Endometrial microvascular endothelial cells (primary cell): ENCODE measurements around the gene MIPOL1. TPM values are rescaled to one million over a fixed set of nuclear protein-coding genes. Genes with fewer than 3 reads are reported as not detected.

Source experiments
- in situ Hi-C: cut with HindIII; loops from 2 replicates; pipeline ENCODE4 v1.10.0; 2017; ENCODE audit warnings: low sequenced_read_pairs, low pct_unique_long_range_greater_than_20kb; ENCODE audit errors: inconsistent ontology term
- total RNA-seq: library from RNA; depleted of rRNA; stranded (reverse); fragments of >200 nt; gene quantifications from one replicate; pipeline ENCODE4 v1.2.3, GENCODE V29; 2015; ENCODE audit errors: inconsistent ontology term

Gene MIPOL1
- total RNA-seq, 1 donor from 2014 or later, result 7.2 TPM

DNA sequence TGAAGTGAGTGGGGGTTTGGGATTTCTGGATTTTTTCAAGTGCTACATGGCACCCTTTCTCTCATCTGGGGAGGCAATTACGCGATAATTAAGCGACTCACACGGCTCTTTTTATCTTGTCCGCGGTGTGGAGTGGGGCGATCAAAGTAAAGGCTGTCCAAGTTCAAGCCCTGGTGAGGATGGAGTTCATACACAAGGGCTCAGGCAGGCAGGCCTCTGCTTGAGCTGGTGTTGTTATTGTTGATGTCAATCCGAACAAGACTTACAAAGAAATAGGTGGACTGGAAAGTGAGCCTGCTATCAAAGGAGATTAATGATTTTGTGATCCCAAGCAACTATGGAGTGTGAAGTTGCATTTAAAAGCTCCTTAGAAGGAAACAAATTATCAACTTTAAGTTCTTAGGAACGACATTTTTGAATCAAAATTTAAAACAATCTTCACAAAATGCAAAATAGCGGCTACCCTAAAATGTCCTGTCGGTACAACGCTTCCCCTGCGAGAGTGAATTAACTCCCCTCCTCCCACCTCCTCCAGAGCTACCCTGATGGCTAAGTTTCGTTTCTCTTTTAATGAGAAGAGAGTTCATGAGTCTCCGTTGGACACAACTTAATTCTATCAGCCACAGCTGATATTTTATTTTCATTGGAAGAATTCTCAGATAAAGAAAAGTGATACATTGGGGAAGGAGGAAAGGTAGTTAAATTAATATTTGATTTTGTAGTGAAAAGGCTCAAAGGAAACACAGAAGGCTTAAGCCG lies 391.4 kb downstream of the MIPOL1 start:
- in situ Hi-C loops, result no loop called here

- in situ Hi-C loops, result no loop called here
Observed at GRCh38 chr14:37589715-37590427, 392.1 kb downstream of the MIPOL1 start.

DNA sequence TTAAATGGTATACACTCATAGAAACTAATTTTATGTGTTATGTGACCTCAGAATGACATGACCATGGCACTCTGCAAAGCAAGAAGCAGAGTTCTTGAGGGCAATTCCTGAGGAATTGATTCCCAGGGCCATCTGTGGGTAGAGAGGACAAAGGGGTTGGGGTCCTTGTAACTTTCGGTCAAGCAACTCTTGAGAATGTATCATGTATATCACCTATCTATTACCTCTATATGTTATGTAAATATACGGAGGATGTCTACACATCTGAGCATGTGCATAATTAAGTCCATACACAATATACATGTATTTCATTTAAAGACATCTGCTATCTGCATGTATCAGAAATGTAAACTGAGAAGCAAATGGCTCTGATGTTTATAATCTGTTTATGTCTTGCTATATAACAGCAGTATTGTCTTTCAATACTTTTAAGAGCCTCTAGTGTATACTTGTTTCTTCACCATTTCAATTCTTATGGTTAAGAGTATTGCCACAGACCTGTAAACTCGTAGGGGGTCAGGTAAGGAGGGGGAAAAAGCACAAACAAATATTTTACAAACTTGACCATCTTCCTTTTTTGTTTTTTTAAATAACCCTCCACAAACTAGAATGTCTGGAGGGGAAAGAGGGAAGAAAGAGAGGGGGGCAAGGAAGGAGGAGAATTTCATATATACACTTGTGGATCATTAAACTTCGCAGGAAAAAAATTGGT lies 392.8 kb downstream of the MIPOL1 start:
- in situ Hi-C loops, result no loop called here

- in situ Hi-C loops, result no loop called here
Observed at GRCh38 chr14:37591311-37591940, 393.7 kb downstream of the MIPOL1 start.

GRCh38 chr14:37591941-37592481 lies 394.3 kb downstream of the MIPOL1 start:
- in situ Hi-C loops, result no loop called here

DNA sequence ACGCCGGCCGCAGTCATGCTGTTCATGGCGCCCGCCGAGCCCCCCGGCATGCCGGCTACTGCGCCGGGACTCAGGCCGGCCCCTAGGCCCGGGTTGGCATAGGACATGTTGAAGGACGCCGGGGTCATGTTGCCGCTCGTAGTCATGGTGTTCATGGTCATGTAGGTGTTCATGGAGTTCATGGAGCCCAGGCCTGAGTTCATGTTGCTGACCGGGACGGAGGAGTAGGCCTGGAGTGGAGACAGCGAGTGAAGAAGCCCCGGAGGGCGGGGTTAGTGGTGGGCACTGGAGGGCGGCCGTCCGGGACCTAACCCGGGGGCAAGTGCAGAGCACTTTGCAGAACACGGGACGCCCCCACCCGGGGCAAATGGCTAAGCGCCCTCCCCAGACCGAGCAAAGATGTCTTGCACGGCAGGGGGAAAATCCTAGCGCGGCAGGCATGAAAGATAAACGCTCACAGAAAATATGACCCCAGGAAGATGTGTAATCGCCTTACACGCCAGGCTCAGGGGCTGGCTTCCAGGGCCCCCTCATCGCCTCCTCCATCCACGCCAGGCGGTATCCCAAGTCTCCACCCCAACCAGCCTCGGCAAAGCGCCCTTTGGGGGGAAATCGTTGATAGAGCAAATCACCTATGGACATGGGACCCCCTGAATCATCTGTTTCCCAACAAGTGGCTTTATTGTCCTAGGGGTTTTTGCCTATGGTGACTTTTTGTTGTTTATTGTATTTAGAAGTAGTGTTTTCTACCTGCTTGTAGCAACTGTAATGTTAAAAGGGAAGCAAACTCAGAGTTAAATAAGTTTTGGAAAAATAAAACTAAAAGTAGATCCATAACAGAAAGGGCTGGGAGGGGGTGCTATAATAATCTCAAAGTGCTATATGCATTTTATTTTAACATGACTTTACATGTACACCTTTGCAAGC lies 395.0 kb downstream of the MIPOL1 start:
- in situ Hi-C loops, result no loop called here

DNA sequence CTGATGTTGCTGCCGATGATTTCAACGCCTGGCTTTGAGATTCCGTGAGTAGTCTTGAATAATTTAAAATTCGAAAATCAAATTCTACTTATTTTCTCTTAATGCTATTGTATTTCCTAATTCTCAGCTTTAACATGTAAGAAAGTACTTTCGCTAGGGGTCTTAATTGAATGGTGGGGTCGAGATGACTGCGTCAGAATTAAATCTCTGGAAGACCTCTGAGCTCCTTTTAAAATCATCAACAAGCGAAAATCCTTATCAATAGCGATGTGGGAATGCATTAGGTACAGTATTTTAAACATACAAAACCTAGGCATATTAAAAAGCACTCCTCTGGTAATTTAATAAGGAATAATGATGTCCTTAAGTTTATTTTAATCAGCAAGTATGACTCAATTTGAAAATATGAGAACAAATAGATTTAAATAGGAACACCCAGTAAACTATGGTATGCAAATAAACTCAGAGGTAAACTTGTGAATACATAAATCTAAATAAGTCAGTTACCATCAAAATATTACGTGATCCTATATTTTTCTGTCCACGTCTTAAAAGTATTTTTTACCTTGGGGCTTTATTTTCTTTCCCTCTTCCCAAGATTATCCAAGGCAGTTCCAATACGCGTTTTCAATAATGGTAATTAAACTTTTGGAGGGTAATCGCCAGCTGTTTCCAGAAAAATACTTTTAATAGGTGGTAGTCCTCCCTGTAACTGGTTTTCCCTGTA lies 395.9 kb downstream of the MIPOL1 start:
- in situ Hi-C loops, result no loop called here

GRCh38 chr14:37594238-37594970 lies 396.7 kb downstream of the MIPOL1 start:
- in situ Hi-C loops, result no loop called here

GRCh38 chr14:37594971-37595808 lies 397.5 kb downstream of the MIPOL1 start, which contains the start of the genes FOXA1 and TTC6:
Gene FOXA1, minus strand, starts transcription at chr14:37595249. Its CDS starts 277 bp downstream, at chr14:37594972.
Gene TTC6, plus strand, starts transcription at chr14:37595629. Its CDS starts 26,436 bp downstream, at chr14:37622065.
- in situ Hi-C loops, result no loop called here

- in situ Hi-C loops, result no loop called here
Observed at GRCh38 chr14:37595809-37596621, 398.3 kb downstream of the MIPOL1 start.

- in situ Hi-C loops, result no loop called here
Observed at GRCh38 chr14:37596790-37597472, 399.2 kb downstream of the MIPOL1 start.

DNA sequence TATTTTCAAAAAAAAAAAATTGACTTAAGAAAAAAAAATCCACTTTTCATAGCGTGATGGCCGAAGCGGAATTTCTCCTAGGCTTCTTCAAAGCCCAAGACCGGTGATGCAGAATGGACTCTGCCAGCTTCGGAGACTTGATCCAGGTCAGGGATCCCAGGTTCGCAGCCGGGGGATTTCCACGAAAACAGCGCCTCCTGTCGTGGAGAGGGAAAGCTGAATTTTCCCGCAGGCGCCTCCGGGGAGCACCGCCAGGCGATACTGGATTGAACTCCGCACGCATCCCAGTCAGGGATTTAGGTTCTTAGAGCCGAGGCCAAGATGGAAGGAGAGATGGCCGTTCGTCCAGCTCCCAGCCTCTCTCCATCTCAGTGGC lies 399.8 kb downstream of the MIPOL1 start:
- in situ Hi-C loops, result no loop called here

DNA sequence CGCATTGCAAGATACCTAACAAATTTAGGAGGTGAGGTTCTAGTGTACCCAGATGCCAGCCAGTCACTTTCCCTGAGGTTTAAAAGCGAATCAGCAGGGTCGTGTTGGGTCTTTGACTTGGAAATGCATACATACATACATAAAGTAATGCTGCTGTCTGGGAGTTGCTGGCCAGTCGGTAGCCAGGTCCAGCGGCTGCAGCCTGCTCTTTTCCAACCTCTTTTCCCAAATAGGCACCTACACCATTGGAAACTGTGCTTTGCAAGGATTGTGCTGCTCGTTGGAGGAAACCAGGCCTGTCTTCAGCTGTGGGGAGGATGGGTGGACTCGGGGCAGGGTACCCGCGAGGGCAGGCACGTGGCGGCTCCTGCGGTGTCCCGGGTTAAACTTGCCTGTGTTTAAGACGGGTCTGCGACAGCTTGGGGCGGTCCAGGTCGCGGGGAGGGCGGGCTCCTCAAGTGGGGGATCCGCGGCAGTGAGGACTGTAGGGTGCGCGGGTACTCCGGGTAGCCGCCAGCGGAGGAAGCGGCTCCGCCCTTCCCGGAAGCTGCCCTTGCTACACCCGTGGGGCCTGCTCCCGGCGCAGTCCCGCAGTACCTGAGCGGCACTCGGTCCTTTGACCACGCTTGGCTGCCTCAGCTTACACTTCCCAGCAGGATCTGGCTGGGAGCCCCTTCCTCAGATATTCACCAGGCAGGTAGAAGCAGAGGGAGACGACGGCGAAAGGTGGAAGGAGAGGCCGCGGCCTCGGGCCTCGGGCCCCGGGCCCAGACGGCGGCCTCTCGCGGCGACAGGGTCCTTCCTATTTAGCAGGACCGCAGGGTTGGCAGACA lies 400.4 kb downstream of the MIPOL1 start:
- in situ Hi-C loops, result no loop called here
